ENCODE measurements around the gene ARFGEF3.

ARFGEF3 gene

GRCh38 chr6:138240476-138241245 is 78.9 kb downstream of the ARFGEF3 start:
- ChIA-PET CTCF (no interaction called here), POLR2A (no interaction called here)
- Histone ChIP-seq H3K27ac (ENCODE audit: insufficient read depth in 1 of 2, low read depth in 1 of 2, low read length in 2 of 2, poor library complexity in 1 of 2, severe bottlenecking in 2 of 2) (no peak overlapping the region), H3K9me3 (ENCODE audit: control extremely low read depth in 1 of 5, control insufficient read depth in 4 of 5, insufficient read depth in 2 of 5, low read depth in 1 of 5, low read length in 4 of 5) (no peaks in the 10 kb centered on the region), H3K4me3 (ENCODE audit: control insufficient read depth in 1 of 7, extremely low read depth in 1 of 7, insufficient read depth in 4 of 7, low read depth in 2 of 7, low read length in 6 of 7) (no peak overlapping the region), H3K27me3 (replicated peaks in 2 of 5; ENCODE audit: control insufficient read depth in 4 of 5, insufficient read depth in 5 of 5, low read length in 4 of 5) (peaks cover 0 to 2% (median 0%) of the 10 kb centered on the region in 5 experiments), H3K36me3 (ENCODE audit: control insufficient read depth in 4 of 4, insufficient read depth in 4 of 4, low read length in 3 of 4) (no peaks in the 10 kb centered on the region), H3K4me1 (ENCODE audit: control extremely low read depth in 1 of 4, control insufficient read depth in 4 of 4, insufficient read depth in 4 of 4, low read length in 3 of 4) (no peaks in the 10 kb centered on the region)
- DNase-seq, result no peak
- WGBS (ENCODE audit: insufficient coverage), result 95% methylated on average over 11 of the region's 13 CpGs

GRCh38 chr6:138241381-138241780 is 79.6 kb downstream of the ARFGEF3 start:
- no peaks in the 10 kb centered on the region for H3K9me3 ChIP-seq (ENCODE audit: control extremely low read depth in 1 of 5, control insufficient read depth in 4 of 5, insufficient read depth in 2 of 5, low read depth in 1 of 5, low read length in 4 of 5)
- H3K27me3 ChIP-seq (replicated peaks in 2 of 5; ENCODE audit: control insufficient read depth in 4 of 5, insufficient read depth in 5 of 5, low read length in 4 of 5), result peaks cover 0 to 2% (median 0%) of the 10 kb centered on the region in 5 experiments
- no peaks in the 10 kb centered on the region for H3K4me1 ChIP-seq (ENCODE audit: control extremely low read depth in 1 of 4, control insufficient read depth in 4 of 4, insufficient read depth in 4 of 4, low read length in 3 of 4)
- H3K36me3 ChIP-seq (ENCODE audit: control insufficient read depth in 4 of 4, insufficient read depth in 4 of 4, low read length in 3 of 4), result no peaks in the 10 kb centered on the region
- no peak overlapping the region for H3K4me3 ChIP-seq (ENCODE audit: control insufficient read depth in 1 of 7, extremely low read depth in 1 of 7, insufficient read depth in 4 of 7, low read depth in 2 of 7, low read length in 6 of 7)
- ChIA-PET CTCF (interaction anchor here (0.9 kb wide), 1 partner anchor 237 kb away, joined by 3 read pairs; no protein-coding TSS in a partner anchor), POLR2A (no interaction called here)
- 100% methylated on average over 1 of the region's 3 CpGs for WGBS (ENCODE audit: insufficient coverage)
- no peak for DNase-seq
- H3K27ac ChIP-seq (ENCODE audit: insufficient read depth in 1 of 2, low read depth in 1 of 2, low read length in 2 of 2, poor library complexity in 1 of 2, severe bottlenecking in 2 of 2), result no peak overlapping the region

GRCh38 chr6:138241934-138242333 is 80.2 kb downstream of the ARFGEF3 start:
- ChIA-PET CTCF (interaction anchor here (0.9 kb wide), 1 partner anchor 237 kb away, joined by 3 read pairs; no protein-coding TSS in a partner anchor), POLR2A (no interaction called here)
- WGBS (ENCODE audit: insufficient coverage), result 98% methylated on average over 5 of the region's 6 CpGs
- Histone ChIP-seq H3K36me3 (ENCODE audit: control insufficient read depth in 4 of 4, insufficient read depth in 4 of 4, low read length in 3 of 4) (no peaks in the 10 kb centered on the region), H3K27ac (ENCODE audit: insufficient read depth in 1 of 2, low read depth in 1 of 2, low read length in 2 of 2, poor library complexity in 1 of 2, severe bottlenecking in 2 of 2) (no peak overlapping the region), H3K27me3 (replicated peaks in 2 of 5; ENCODE audit: control insufficient read depth in 4 of 5, insufficient read depth in 5 of 5, low read length in 4 of 5) (peaks cover 0 to 2% (median 0%) of the 10 kb centered on the region in 5 experiments), H3K4me1 (ENCODE audit: control extremely low read depth in 1 of 4, control insufficient read depth in 4 of 4, insufficient read depth in 4 of 4, low read length in 3 of 4) (no peaks in the 10 kb centered on the region), H3K4me3 (ENCODE audit: control insufficient read depth in 1 of 7, extremely low read depth in 1 of 7, insufficient read depth in 4 of 7, low read depth in 2 of 7, low read length in 6 of 7) (no peak overlapping the region), H3K9me3 (ENCODE audit: control extremely low read depth in 1 of 5, control insufficient read depth in 4 of 5, insufficient read depth in 2 of 5, low read depth in 1 of 5, low read length in 4 of 5) (no peaks in the 10 kb centered on the region)
- DNase-seq, result no peak

GRCh38 chr6:138242987-138243592 is 81.4 kb downstream of the ARFGEF3 start:
- Histone ChIP-seq H3K36me3 (ENCODE audit: control insufficient read depth in 4 of 4, insufficient read depth in 4 of 4, low read length in 3 of 4) (no peaks in the 10 kb centered on the region), H3K27me3 (replicated peaks in 2 of 5; ENCODE audit: control insufficient read depth in 4 of 5, insufficient read depth in 5 of 5, low read length in 4 of 5) (peaks cover 0 to 2% (median 0%) of the 10 kb centered on the region in 5 experiments), H3K9me3 (ENCODE audit: control extremely low read depth in 1 of 5, control insufficient read depth in 4 of 5, insufficient read depth in 2 of 5, low read depth in 1 of 5, low read length in 4 of 5) (no peaks in the 10 kb centered on the region), H3K27ac (ENCODE audit: insufficient read depth in 1 of 2, low read depth in 1 of 2, low read length in 2 of 2, poor library complexity in 1 of 2, severe bottlenecking in 2 of 2) (no peak overlapping the region), H3K4me3 (ENCODE audit: control insufficient read depth in 1 of 7, extremely low read depth in 1 of 7, insufficient read depth in 4 of 7, low read depth in 2 of 7, low read length in 6 of 7) (no peak overlapping the region), H3K4me1 (ENCODE audit: control extremely low read depth in 1 of 4, control insufficient read depth in 4 of 4, insufficient read depth in 4 of 4, low read length in 3 of 4) (no peaks in the 10 kb centered on the region)
- DNase-seq, result no peak
- POLR2A ChIA-PET, result no interaction called here
- CTCF ChIA-PET, result no interaction called here
- WGBS (ENCODE audit: insufficient coverage), result 92% methylated on average over 4 of the region's 4 CpGs

- Histone ChIP-seq H3K9me3 (ENCODE audit: control extremely low read depth in 1 of 5, control insufficient read depth in 4 of 5, insufficient read depth in 2 of 5, low read depth in 1 of 5, low read length in 4 of 5) (no peaks in the 10 kb centered on the region), H3K27ac (ENCODE audit: insufficient read depth in 1 of 2, low read depth in 1 of 2, low read length in 2 of 2, poor library complexity in 1 of 2, severe bottlenecking in 2 of 2) (no peak overlapping the region), H3K36me3 (ENCODE audit: control insufficient read depth in 4 of 4, insufficient read depth in 4 of 4, low read length in 3 of 4) (no peaks in the 10 kb centered on the region), H3K27me3 (replicated peaks in 2 of 5; ENCODE audit: control insufficient read depth in 4 of 5, insufficient read depth in 5 of 5, low read length in 4 of 5) (no peaks in the 10 kb centered on the region), H3K4me1 (ENCODE audit: control extremely low read depth in 1 of 4, control insufficient read depth in 4 of 4, insufficient read depth in 4 of 4, low read length in 3 of 4) (no peaks in the 10 kb centered on the region), H3K4me3 (ENCODE audit: control insufficient read depth in 1 of 7, extremely low read depth in 1 of 7, insufficient read depth in 4 of 7, low read depth in 2 of 7, low read length in 6 of 7) (no peak overlapping the region)
- CTCF ChIA-PET, result no interaction called here
- POLR2A ChIA-PET, result no interaction called here
- no peak for DNase-seq
- 97% methylated on average over 3 of the region's 3 CpGs for WGBS (ENCODE audit: insufficient coverage)
Measured at GRCh38 chr6:138245751-138246150, 84.0 kb downstream of the ARFGEF3 start.

GRCh38 chr6:138246650-138247440 is 85.1 kb downstream of the ARFGEF3 start:
- POLR2A ChIA-PET, result no interaction called here
- H3K4me3 ChIP-seq (ENCODE audit: control insufficient read depth in 1 of 7, extremely low read depth in 1 of 7, insufficient read depth in 4 of 7, low read depth in 2 of 7, low read length in 6 of 7), result no peak overlapping the region
- WGBS (ENCODE audit: insufficient coverage), result 100% methylated on average over 2 of the region's 3 CpGs

GRCh38 chr6:138248011-138248410 is 86.3 kb downstream of the ARFGEF3 start:
- no peaks in the 10 kb centered on the region for H3K4me1 ChIP-seq (ENCODE audit: control extremely low read depth in 1 of 4, control insufficient read depth in 4 of 4, insufficient read depth in 4 of 4, low read length in 3 of 4)
- 96% methylated on average over 7 of the region's 7 CpGs for WGBS (ENCODE audit: insufficient coverage)
- CTCF ChIA-PET, result interaction anchor here (0.9 to 1.4 kb wide), 2 partner anchors 13 to 24 kb away, joined by 4 to 5 read pairs; no protein-coding TSS in a partner anchor
- H3K9me3 ChIP-seq (ENCODE audit: control extremely low read depth in 1 of 5, control insufficient read depth in 4 of 5, insufficient read depth in 2 of 5, low read depth in 1 of 5, low read length in 4 of 5), result no peaks in the 10 kb centered on the region
- H3K36me3 ChIP-seq (ENCODE audit: control insufficient read depth in 4 of 4, insufficient read depth in 4 of 4, low read length in 3 of 4), result no peaks in the 10 kb centered on the region
- no peak overlapping the region for H3K27ac ChIP-seq (ENCODE audit: insufficient read depth in 1 of 2, low read depth in 1 of 2, low read length in 2 of 2, poor library complexity in 1 of 2, severe bottlenecking in 2 of 2)
- no peak overlapping the region for H3K4me3 ChIP-seq (ENCODE audit: control insufficient read depth in 1 of 7, extremely low read depth in 1 of 7, insufficient read depth in 4 of 7, low read depth in 2 of 7, low read length in 6 of 7)
- no peaks in the 10 kb centered on the region for H3K27me3 ChIP-seq (replicated peaks in 2 of 5; ENCODE audit: control insufficient read depth in 4 of 5, insufficient read depth in 5 of 5, low read length in 4 of 5)
- DNase-seq, result no peak
- POLR2A ChIA-PET, result no interaction called here

More at GRCh38 chr6:138246650-138247440, 85.1 kb downstream of the ARFGEF3 start:
- Histone ChIP-seq H3K27me3 (replicated peaks in 2 of 5; ENCODE audit: control insufficient read depth in 4 of 5, insufficient read depth in 5 of 5, low read length in 4 of 5) (no peaks in the 10 kb centered on the region), H3K36me3 (ENCODE audit: control insufficient read depth in 4 of 4, insufficient read depth in 4 of 4, low read length in 3 of 4) (no peaks in the 10 kb centered on the region), H3K4me1 (ENCODE audit: control extremely low read depth in 1 of 4, control insufficient read depth in 4 of 4, insufficient read depth in 4 of 4, low read length in 3 of 4) (no peaks in the 10 kb centered on the region), H3K9me3 (ENCODE audit: control extremely low read depth in 1 of 5, control insufficient read depth in 4 of 5, insufficient read depth in 2 of 5, low read depth in 1 of 5, low read length in 4 of 5) (no peaks in the 10 kb centered on the region), H3K27ac (ENCODE audit: insufficient read depth in 1 of 2, low read depth in 1 of 2, low read length in 2 of 2, poor library complexity in 1 of 2, severe bottlenecking in 2 of 2) (no peak overlapping the region)
- CTCF ChIA-PET, result no interaction called here
- DNase-seq, result no peak

All from common myeloid progenitor, CD34-positive (primary cell).